HG02571 (cell line): ENCODE results near the gene RP2.

Experiments used
- ATAC-seq: cut with Tn5 transposase; IDR thresholded peaks from one replicate; pipeline ENCODE4 v1.9.1; 2021; ENCODE audit warnings: mild to moderate bottlenecking, moderate library complexity; ENCODE audit not compliant: unreplicated experiment

RP2 gene

DNA sequence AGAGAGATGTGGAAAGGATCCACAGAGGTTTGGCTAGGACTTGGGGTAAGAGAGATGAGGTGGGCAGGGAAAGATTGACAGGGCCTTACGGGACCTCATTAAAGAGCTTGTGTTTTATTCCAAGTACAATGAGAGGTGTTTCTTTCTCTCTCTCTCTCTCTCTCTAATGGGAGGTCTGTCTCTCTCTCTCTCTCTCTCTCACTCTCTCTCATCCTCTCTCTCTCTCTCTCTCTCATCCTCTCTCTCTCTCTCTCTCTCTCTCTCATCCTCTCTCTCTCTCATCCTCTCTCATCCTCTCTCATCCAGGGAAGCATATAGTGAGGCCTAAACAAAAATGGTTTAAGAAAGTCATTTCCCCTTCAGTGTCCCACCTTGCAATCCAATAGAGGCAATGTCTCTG, 80.8 kb downstream of the RP2 start:
- no peak for ATAC-seq

DNA sequence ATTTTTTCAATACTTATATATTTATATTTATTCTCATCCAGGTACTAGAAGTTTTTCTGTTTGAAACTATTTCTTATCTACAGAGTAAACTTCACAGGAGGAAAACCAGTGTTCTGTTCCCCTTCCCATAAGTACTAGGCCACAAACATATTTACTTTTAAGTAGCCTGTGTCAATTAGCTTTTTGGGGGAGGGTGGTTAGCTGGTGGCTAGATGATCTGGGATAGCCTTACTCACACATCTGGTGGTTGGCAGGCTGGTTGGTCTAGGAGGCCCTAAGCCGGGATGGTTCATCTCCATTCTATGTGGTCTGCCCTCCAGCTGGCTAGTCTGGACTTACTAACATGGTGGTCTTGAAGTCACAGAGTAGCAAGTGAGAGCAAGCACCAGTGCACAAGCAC, 81.6 kb downstream of the RP2 start:
- ATAC-seq = no peak

DNA sequence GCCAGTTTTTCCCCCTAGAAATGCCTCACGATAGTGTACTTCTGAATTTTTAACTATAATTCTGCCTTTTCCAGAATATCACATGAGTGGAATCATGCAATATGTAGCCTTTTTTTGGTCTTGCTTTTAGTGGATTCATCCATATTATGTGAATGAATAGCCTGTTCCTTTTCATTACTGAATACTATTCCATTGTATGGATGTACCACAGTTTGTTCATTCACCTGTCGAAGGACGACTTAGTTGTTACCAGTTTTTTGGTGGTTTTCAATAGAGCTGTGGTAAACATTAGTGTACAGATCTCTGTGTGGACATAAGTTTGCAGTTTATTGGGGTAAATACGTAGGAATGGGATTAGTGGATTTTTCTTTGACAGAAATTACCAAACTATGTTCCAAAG, 83.4 kb downstream of the RP2 start:
- ATAC-seq = no peak

DNA sequence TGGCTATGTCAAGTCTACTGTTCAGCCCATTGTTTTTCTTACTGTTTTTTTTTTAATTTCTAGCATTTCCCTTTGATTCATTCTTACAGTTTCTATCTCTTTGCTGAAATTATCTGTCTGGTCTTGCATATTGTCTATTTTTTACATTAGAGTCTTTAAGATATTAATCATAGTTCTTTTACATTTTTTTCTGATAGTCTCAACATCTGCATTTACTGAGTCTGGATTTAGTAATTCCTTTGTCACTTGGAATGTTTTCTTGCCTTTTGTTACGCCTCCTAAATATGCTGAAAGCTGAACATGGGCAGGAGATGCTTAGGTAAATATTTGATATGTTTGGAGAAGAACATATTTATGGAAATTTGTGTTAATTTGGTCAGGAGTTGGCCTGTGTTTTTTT, 85.8 kb downstream of the RP2 start:
- ATAC-seq = no peak

DNA sequence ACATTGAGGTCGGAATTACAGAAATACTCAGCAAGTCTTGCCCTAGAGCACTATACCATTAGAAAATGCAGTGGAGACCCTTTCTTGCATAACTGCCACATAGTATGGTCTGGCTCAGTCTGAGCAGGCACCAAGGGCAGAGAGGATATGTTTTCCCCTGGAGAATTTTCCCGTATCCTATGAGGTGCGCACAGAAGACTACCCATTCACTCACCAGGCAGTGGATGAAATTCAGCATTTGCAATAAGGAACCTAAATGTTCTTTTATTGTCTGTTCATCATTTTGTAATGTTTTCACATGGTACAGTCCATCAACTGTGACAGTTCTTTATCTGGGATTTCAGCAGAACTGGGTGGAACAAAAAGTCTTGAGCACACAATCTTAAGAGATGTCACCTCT, 90.9 kb downstream of the RP2 start:
- ATAC-seq = no peak

DNA sequence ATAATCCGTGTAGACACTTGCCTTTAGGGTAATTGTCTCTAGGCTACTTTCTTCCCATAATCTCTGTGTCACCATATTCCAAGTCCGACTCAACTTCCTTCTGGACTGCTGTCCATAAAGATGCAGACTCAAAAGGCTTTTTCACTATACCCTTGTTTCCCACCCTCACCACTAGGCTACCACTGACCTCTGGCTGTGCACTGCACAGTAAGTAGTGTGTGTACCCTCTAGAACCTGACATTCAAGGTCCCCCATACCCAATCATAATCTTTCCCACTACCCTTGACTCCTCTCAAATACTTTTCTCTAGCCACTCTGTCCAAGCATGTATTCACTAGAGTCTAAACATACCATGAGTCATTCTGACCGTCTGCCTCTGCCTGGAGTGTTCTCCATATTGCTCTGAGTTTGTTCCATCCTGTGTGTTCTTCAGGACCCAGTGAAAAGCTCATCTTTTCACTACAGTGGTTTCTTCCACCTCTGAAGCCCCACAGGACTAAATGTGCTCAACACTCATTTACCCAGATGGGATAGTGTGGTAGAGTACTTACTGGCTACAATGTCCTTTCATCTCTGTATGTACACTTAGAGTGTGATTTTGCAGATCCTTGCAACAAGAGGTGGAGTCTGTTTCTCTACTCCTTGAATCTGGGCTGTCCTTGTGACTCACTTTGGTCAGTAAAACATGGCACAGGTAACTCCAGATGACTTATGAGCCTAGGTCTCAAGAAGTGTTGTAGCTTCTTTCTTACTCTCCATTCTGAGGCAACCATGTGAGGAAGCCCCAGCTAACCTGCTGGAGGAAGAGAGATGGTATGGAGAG, 92.8 kb downstream of the RP2 start:
- ATAC-seq = no peak
